ENCODE results near the gene TM9SF4.

Gene TM9SF4

GRCh38 chr20:32128167-32128566, 18.7 kb downstream of the TM9SF4 start:
- Histone ChIP-seq H3K9me3 (ENCODE audit: control insufficient read depth, insufficient read depth, low read depth, low read length) (no peaks in the 10 kb centered on the region), H3K4me3 (ENCODE audit: low read depth, low read length) (no peak overlapping the region), H3K4me1 (ENCODE audit: control insufficient read depth, insufficient read depth, low read length) (peaks cover 2% of the 10 kb centered on the region; the same call in 1 of the 2 replicates), H3K27ac (ENCODE audit: extremely low read depth, low read depth, low read length) (no peak overlapping the region), H3K36me3 (ENCODE audit: control insufficient read depth in 2 of 2, insufficient read depth in 1 of 2, low read length in 2 of 2) (peaks cover 3 to 14% of the 10 kb centered on the region in 2 experiments; a peak in 2 of 3 replicates)
- POLR2A ChIA-PET = no interaction called here
- TF ChIP-seq HOXD13 (CRISPR knock-in tag; IDR thresholded peaks at IDR 0.05; ENCODE audit: borderline replicate concordance) (no peak), INSM2 (tag by site-specific recombination; IDR thresholded peaks at IDR 0.05) (no peak), HIC1 (tag by site-specific recombination; IDR thresholded peaks at IDR 0.05) (no peak), MYNN (tag by site-specific recombination; IDR thresholded peaks at IDR 0.05; ENCODE audit: borderline replicate concordance) (no peak), ZNF366 (tag by site-specific recombination; conservative IDR thresholded peaks at IDR 0.05) (no peak), ZNF174 (tag by site-specific recombination; IDR thresholded peaks at IDR 0.05) (no peak), ZNF148 (tag by site-specific recombination; IDR thresholded peaks at IDR 0.05; ENCODE audit: borderline replicate concordance) (no peak), YY2 (tag by site-specific recombination; IDR thresholded peaks at IDR 0.05) (no peak), ZNF555 (tag by site-specific recombination; conservative IDR thresholded peaks at IDR 0.05) (no peak), ZSCAN5A (tag by site-specific recombination; IDR thresholded peaks at IDR 0.05) (no peak), ZNF416 (tag by site-specific recombination; IDR thresholded peaks at IDR 0.05) (no peak), ZNF585B (tag by site-specific recombination; IDR thresholded peaks at IDR 0.05) (no peak), FEZF1 (tag by site-specific recombination; IDR thresholded peaks at IDR 0.05) (no peak)
- CTCF ChIA-PET = no interaction called here

- Histone ChIP-seq H3K36me3 (ENCODE audit: control insufficient read depth in 2 of 2, insufficient read depth in 1 of 2, low read length in 2 of 2) (peaks cover 0 to 17% of the 10 kb centered on the region in 2 experiments; a peak in 2 of 3 replicates), H3K27ac (ENCODE audit: extremely low read depth, low read depth, low read length) (no peak overlapping the region), H3K4me3 (ENCODE audit: low read depth, low read length) (no peak overlapping the region), H3K4me1 (ENCODE audit: control insufficient read depth, insufficient read depth, low read length) (peaks cover 2% of the 10 kb centered on the region; the same call in 1 of the 2 replicates), H3K9me3 (ENCODE audit: control insufficient read depth, insufficient read depth, low read depth, low read length) (no peaks in the 10 kb centered on the region)
- TF ChIP-seq ZNF155 (tag by site-specific recombination; IDR thresholded peaks at IDR 0.05) (no peak), ZNF560 (tag by site-specific recombination; IDR thresholded peaks at IDR 0.05; ENCODE audit: borderline replicate concordance) (no peak), ZNF335 (tag by site-specific recombination; conservative IDR thresholded peaks at IDR 0.05) (no peak), ZNF544 (tag by site-specific recombination; IDR thresholded peaks at IDR 0.05) (no peak), ATF2 (tag by site-specific recombination; IDR thresholded peaks at IDR 0.05; ENCODE audit: low read depth) (no peak), ZXDB (tag by site-specific recombination; IDR thresholded peaks at IDR 0.05) (no peak), ZNF362 (tag by site-specific recombination; IDR thresholded peaks at IDR 0.05) (no peak), OSR2 (tag by site-specific recombination; IDR thresholded peaks at IDR 0.05) (no peak), GFI1B (tag by site-specific recombination; IDR thresholded peaks at IDR 0.05) (no peak), ZSCAN16 (tag by site-specific recombination; IDR thresholded peaks at IDR 0.05) (no peak), ZNF423 (tag by site-specific recombination; IDR thresholded peaks at IDR 0.05) (no peak)
- ChIA-PET CTCF (no interaction called here), POLR2A (no interaction called here)
Measured at GRCh38 chr20:32129863-32130262, 20.3 kb downstream of the TM9SF4 start.
